GM18873 (cell line): ENCODE measurements around the gene CWC22.
A peak's percentile ranks its signal among the peaks of the same experiment; 100 is the strongest.

ENCODE experiments used
- ATAC-seq: cut with Tn5 transposase; IDR thresholded peaks from one replicate; pipeline ENCODE4 v1.9.1; 2021; ENCODE audit warnings: mild to moderate bottlenecking, moderate library complexity, moderate number of reproducible peaks; ENCODE audit not compliant: unreplicated experiment, low FRiP score

CWC22 gene

DNA sequence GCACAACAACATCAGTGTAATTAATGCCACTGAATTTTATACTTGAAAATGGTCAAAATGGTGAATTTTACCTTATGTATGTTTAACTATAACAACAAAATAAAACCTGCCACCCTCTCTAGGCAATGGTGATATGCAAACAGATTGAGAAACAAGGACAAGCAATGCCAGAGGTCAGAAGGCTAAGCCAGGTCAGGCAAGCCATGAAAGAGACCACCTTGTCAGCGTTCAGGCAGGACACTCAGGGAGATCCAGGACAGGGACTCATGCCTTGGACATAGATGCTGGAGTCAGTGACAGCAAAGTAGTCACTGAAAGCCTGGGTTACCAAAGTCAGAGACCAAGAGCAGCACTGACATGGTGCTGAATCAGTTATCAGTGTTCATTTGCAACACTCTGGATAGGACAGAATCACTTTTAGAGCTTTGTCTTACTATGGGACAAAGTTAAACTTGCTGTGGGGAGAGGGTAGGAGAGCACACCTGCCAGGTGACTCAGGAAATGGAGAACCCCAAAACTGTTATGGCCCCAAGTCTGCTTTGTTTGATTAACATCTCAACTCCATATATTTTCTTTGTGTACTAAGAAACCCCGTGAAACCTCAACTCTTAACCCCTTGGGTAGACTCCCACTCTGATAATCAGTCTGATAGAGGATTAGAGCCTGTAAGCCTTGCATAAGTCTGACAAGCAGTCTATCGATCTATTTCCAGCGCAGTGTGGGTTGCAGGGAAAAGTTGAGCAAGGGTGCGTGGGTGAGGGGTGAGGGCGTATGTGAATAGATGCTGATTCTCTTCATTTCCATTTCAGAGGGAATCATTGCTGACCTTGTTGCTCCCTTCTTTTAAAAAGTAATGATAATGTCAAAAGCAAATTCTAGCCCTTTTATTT, 97.0 kb downstream of the CWC22 start:
- no peak for ATAC-seq

- ATAC-seq = no peak
Measured at GRCh38 chr2:179900655-179901054, 106.4 kb downstream of the CWC22 start.

- ATAC-seq = no peak
Measured at GRCh38 chr2:179899666-179900065, 107.4 kb downstream of the CWC22 start.

DNA sequence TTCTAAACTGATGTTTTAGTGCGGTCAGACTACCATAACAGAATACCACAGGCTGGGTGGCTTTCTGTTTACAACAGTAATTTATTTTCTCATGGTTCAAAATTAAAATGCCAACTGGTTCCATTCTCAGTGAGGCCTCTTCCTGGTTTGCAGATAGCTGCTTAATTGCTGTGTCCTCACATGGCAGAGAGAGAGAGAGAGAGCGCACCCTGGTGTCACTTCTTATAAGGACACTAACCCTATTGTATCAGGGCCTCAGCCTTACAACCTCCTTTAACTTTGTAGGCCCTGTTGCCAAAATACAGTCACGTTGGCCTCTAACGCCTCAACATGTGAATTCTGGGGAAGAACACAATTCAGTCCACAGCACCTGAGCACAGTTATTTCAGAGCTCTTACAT, 108.2 kb downstream of the CWC22 start:
- ATAC-seq = peak; percentile 78
